HUES6 (cell line): ENCODE results near the gene VRK2.

Experiments
- H3K27ac ChIP-seq: 2 replicates; pipeline ENCODE4 v1.7.0; 2013; ENCODE audit warnings: low read depth, mild to moderate bottlenecking, low read length, inconsistent platforms
- H3K27me3 ChIP-seq: 2 replicates; pipeline ENCODE4 v1.6.1; 2013; ENCODE audit warnings: low read length; ENCODE audit not compliant: control insufficient read depth, insufficient read depth
- H3K36me3 ChIP-seq: 2 replicates; pipeline ENCODE4 v1.6.1; 2013; ENCODE audit warnings: low read length; ENCODE audit not compliant: control insufficient read depth, insufficient read depth
- H3K4me1 ChIP-seq: 2 replicates; pipeline ENCODE4 v1.6.1; 2013; ENCODE audit warnings: low read length; ENCODE audit not compliant: control insufficient read depth, insufficient read depth
- H3K4me3 ChIP-seq: 2 replicates; pipeline ENCODE4 v1.5.1; 2013; ENCODE audit warnings: low read depth, low read length
- H3K9ac ChIP-seq: one replicate; pipeline ENCODE4 v1.6.1; 2013; ENCODE audit warnings: mild to moderate bottlenecking, low read length
- H3K9me3 ChIP-seq: 2 replicates; pipeline ENCODE4 v1.6.1; 2013; ENCODE audit warnings: low read depth, low read length; ENCODE audit not compliant: control insufficient read depth, insufficient read depth

Gene VRK2

GRCh38 chr2:58194458-58194857 lies 147.9 kb downstream of the VRK2 start:
- no peaks in the 10 kb centered on the region for H3K4me1 ChIP-seq
- no peaks in the 10 kb centered on the region for H3K9me3 ChIP-seq
- H3K27me3 ChIP-seq: no peaks in the 10 kb centered on the region
- no peak overlapping the region for H3K4me3 ChIP-seq
- H3K27ac ChIP-seq: no peak overlapping the region
- H3K36me3 ChIP-seq: peaks cover 33% of the 10 kb centered on the region
- no peak overlapping the region for H3K9ac ChIP-seq

GRCh38 chr2:58195662-58196061 lies 149.1 kb downstream of the VRK2 start:
- no peak overlapping the region for H3K4me3 ChIP-seq
- no peaks in the 10 kb centered on the region for H3K27me3 ChIP-seq
- no peaks in the 10 kb centered on the region for H3K9me3 ChIP-seq
- H3K9ac ChIP-seq: no peak overlapping the region
- no peak overlapping the region for H3K27ac ChIP-seq
- H3K4me1 ChIP-seq: no peaks in the 10 kb centered on the region
- peaks cover 35% of the 10 kb centered on the region for H3K36me3 ChIP-seq

- Histone ChIP-seq H3K27me3 (no peaks in the 10 kb centered on the region), H3K4me1 (no peaks in the 10 kb centered on the region), H3K27ac (no peak overlapping the region), H3K9ac (no peak overlapping the region), H3K4me3 (no peak overlapping the region), H3K9me3 (no peaks in the 10 kb centered on the region), H3K36me3 (peaks cover 37% of the 10 kb centered on the region)
Measured at GRCh38 chr2:58197894-58198293, 151.3 kb downstream of the VRK2 start.

- Histone ChIP-seq H3K27ac (no peak overlapping the region), H3K9ac (no peak overlapping the region), H3K9me3 (no peaks in the 10 kb centered on the region), H3K36me3 (peaks cover 44% of the 10 kb centered on the region), H3K4me3 (no peak overlapping the region), H3K4me1 (peaks cover 8% of the 10 kb centered on the region), H3K27me3 (no peaks in the 10 kb centered on the region)
Measured at GRCh38 chr2:58202404-58202803, 155.8 kb downstream of the VRK2 start.

GRCh38 chr2:58203018-58203417 lies 156.4 kb downstream of the VRK2 start:
- Histone ChIP-seq H3K4me3 (no peak overlapping the region), H3K36me3 (peaks cover 39% of the 10 kb centered on the region), H3K27ac (no peak overlapping the region), H3K9me3 (no peaks in the 10 kb centered on the region), H3K4me1 (peaks cover 14% of the 10 kb centered on the region), H3K9ac (no peak overlapping the region), H3K27me3 (no peaks in the 10 kb centered on the region)

- H3K9ac ChIP-seq: no peak overlapping the region
- H3K36me3 ChIP-seq: peaks cover 41% of the 10 kb centered on the region
- no peaks in the 10 kb centered on the region for H3K9me3 ChIP-seq
- H3K4me3 ChIP-seq: no peak overlapping the region
- H3K4me1 ChIP-seq: peaks cover 15% of the 10 kb centered on the region
- H3K27me3 ChIP-seq: no peaks in the 10 kb centered on the region
- H3K27ac ChIP-seq: no peak overlapping the region
Measured at GRCh38 chr2:58204195-58204959, 157.8 kb downstream of the VRK2 start.

GRCh38 chr2:58206785-58207184 lies 160.2 kb downstream of the VRK2 start:
- Histone ChIP-seq H3K36me3 (peaks cover 54% of the 10 kb centered on the region), H3K27ac (peak overlapping the region; percentile 56; the same call in 1 of the 2 replicates), H3K4me1 (peaks cover 15% of the 10 kb centered on the region), H3K27me3 (no peaks in the 10 kb centered on the region), H3K4me3 (no peak overlapping the region), H3K9me3 (peaks cover 17% of the 10 kb centered on the region), H3K9ac (no peak overlapping the region)

GRCh38 chr2:58207189-58207588 lies 160.6 kb downstream of the VRK2 start:
- peaks cover 18% of the 10 kb centered on the region for H3K9me3 ChIP-seq
- H3K4me1 ChIP-seq: peaks cover 15% of the 10 kb centered on the region
- no peaks in the 10 kb centered on the region for H3K27me3 ChIP-seq
- H3K4me3 ChIP-seq: no peak overlapping the region
- H3K27ac ChIP-seq: peak overlapping the region; percentile 56
- peaks cover 56% of the 10 kb centered on the region for H3K36me3 ChIP-seq
- no peak overlapping the region for H3K9ac ChIP-seq
